LoVo (cell line): ENCODE data around the gene MYBPH.

Experiments used
- DNase-seq: peaks from one replicate; pipeline ENCODE4 v3.0.0-alpha.2; 2016; ENCODE audit warnings: low spot score

Gene MYBPH

GRCh38 chr1:203166192-203166940 lies 9.3 kb downstream of the MYBPH start:
- no peak for DNase-seq

- DNase-seq: no peak
Measured at GRCh38 chr1:203165800-203166161, 9.8 kb downstream of the MYBPH start.

GRCh38 chr1:203165101-203165799 lies 10.4 kb downstream of the MYBPH start:
- no peak for DNase-seq

GRCh38 chr1:203163891-203164635 lies 11.6 kb downstream of the MYBPH start:
- DNase-seq: no peak

GRCh38 chr1:203162403-203162802 lies 13.2 kb downstream of the MYBPH start:
- DNase-seq: no peak

- no peak for DNase-seq
Measured at GRCh38 chr1:203161703-203162102, 13.9 kb downstream of the MYBPH start.

GRCh38 chr1:203161175-203161574 lies 14.5 kb downstream of the MYBPH start:
- DNase-seq: no peak

- DNase-seq: no peak
Measured at GRCh38 chr1:203159844-203160243, 15.8 kb downstream of the MYBPH start.

GRCh38 chr1:203158960-203159665 lies 16.5 kb downstream of the MYBPH start:
- DNase-seq: no peak

- no peak for DNase-seq
Measured at GRCh38 chr1:203158423-203158822, 17.2 kb downstream of the MYBPH start.

- no peak for DNase-seq
Measured at GRCh38 chr1:203156280-203156679, 19.3 kb downstream of the MYBPH start.

GRCh38 chr1:203153989-203154821 lies 21.4 kb downstream of the MYBPH start:
- DNase-seq: no peak

GRCh38 chr1:203153051-203153988 lies 22.3 kb downstream of the MYBPH start:
- DNase-seq: no peak

GRCh38 chr1:203152158-203153034 lies 23.2 kb downstream of the MYBPH start:
- DNase-seq: no peak

GRCh38 chr1:203151362-203152157 lies 24.1 kb downstream of the MYBPH start:
- no peak for DNase-seq

- no peak for DNase-seq
Measured at GRCh38 chr1:203150511-203151297, 24.9 kb downstream of the MYBPH start.

- no peak for DNase-seq
Measured at GRCh38 chr1:203149188-203149840, 26.3 kb downstream of the MYBPH start.
